ENCODE results near the gene GNG12. TPM values are rescaled to one million over a fixed set of nuclear protein-coding genes. Genes with fewer than 3 reads are reported as not detected.
A peak's percentile ranks its signal among the peaks of the same experiment; 100 is the strongest.

Gene GNG12
- total and polyA plus RNA-seq, 9 of the 15 experiments (the other 6 are each of a cell fraction or from before 2014, with no cell fraction given) = 2.6 to 6.0 (median 4.1) TPM

DNA sequence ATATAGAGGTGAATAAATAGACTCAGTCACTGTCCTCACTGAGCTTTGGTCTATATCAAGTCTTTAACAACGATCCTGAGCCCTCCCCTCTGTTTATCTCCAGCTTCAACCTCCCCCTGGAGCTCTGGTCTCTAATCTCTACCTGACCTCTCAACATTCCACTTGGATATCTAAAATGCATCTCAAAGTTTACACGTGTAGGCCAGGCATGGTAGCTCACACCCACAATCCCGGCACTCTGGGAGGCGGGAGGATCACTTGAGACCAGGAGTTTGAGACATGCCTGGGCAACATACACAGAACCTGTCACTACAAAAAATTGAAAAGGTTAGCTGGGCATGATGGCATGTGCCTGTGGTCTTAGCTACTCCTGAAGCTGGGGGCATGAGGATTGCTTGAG lies 94.9 kb downstream of the GNG12 start:
- H3K4me3 ChIP-seq = no peak overlapping the region
- H3K27me3 ChIP-seq (ENCODE audit: control insufficient read depth in 2 of 2, insufficient read depth in 2 of 2, low read length in 2 of 2) = no peaks in the 10 kb centered on the region
- no peak overlapping the region for H2AFZ ChIP-seq (ENCODE audit: low read depth, low read length)
- CTCF ChIA-PET (ENCODE audit: low intra/inter-chr PET ratio) = no interaction called here
- no peak for DNase-seq (ENCODE audit: extremely low read depth in 1 of 4, low spot score in 3 of 4)
- H3K4me2 ChIP-seq (ENCODE audit: insufficient read depth, low read length) = peak overlapping the region; percentile 13; the same call in 1 of the 2 replicates
- intact Hi-C loops (cut with micrococcal nuclease) = no loop called here
- H3K27ac ChIP-seq (ENCODE audit: extremely low read depth, low read depth, low read length) = no peak overlapping the region
- BruUV-seq (replicated peaks) = no TSS peak
- peak overlapping the region in 1 of 2 experiments; percentile 32; a peak in 1 of 4 replicates for H3K9ac ChIP-seq (ENCODE audit: insufficient read depth in 1 of 2, low read depth in 2 of 2, low read length in 2 of 2)
- 6% methylated on average over 4 of the region's 4 CpGs for WGBS (ENCODE audit: insufficient coverage, low coverage, missing lambda C conversion rate)
- in situ Hi-C loops (cut with MboI) = loop anchor here (5.0 kb wide), 1 partner anchor 41 kb away; no protein-coding TSS in a partner anchor
- POLR2A ChIA-PET = interaction anchor here (1.0 kb wide), 1 partner anchor 16 kb away, joined by 3 read pairs; no protein-coding TSS in a partner anchor
- no peaks in the 10 kb centered on the region for H3K36me3 ChIP-seq (ENCODE audit: control insufficient read depth, insufficient read depth, low read length)
- H4K20me1 ChIP-seq (replicated peaks; ENCODE audit: control insufficient read depth, insufficient read depth, low read length) = no peaks in the 10 kb centered on the region
- no peaks in the 10 kb centered on the region for H3K9me1 ChIP-seq (ENCODE audit: control insufficient read depth, insufficient read depth, low read length)
- no peaks in the 10 kb centered on the region for H3K79me2 ChIP-seq (ENCODE audit: control insufficient read depth, insufficient read depth, low read length)
- peaks cover 27 to 51% of the 10 kb centered on the region in 2 experiments for H3K4me1 ChIP-seq (replicated peaks in 1 of 2; ENCODE audit: control insufficient read depth in 2 of 2, insufficient read depth in 2 of 2, low read length in 2 of 2)
- no peaks in the 10 kb centered on the region for H3K9me3 ChIP-seq (replicated peaks; ENCODE audit: control insufficient read depth, insufficient read depth, low read depth, low read length)
- ATAC-seq = no peak
- FAIRE-seq = peak; percentile 19
- TF ChIP-seq, protein P1, sequence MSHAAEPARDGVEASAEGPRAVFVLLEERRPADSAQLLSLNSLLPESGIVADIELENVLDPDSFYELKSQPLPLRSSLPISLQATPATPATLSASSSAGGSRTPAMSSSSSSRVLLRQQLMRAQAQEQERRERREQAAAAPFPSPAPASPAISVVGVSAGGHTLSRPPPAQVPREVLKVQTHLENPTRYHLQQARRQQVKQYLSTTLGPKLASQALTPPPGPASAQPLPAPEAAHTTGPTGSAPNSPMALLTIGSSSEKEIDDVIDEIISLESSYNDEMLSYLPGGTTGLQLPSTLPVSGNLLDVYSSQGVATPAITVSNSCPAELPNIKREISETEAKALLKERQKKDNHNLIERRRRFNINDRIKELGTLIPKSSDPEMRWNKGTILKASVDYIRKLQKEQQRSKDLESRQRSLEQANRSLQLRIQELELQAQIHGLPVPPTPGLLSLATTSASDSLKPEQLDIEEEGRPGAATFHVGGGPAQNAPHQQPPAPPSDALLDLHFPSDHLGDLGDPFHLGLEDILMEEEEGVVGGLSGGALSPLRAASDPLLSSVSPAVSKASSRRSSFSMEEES (CRISPR knock-in tag; IDR thresholded peaks at IDR 0.05) = no peak
- TF ChIP-seq ETV6 (IDR thresholded peaks at IDR 0.05; ENCODE audit: borderline replicate concordance in 1 of 2, low read depth in 2 of 2, low read length in 1 of 2) (no peak), ETV6 (CRISPR knock-in tag; IDR thresholded peaks at IDR 0.05; ENCODE audit: borderline replicate concordance) (no peak), CBFA2T2 (conservative IDR thresholded peaks at IDR 0.05) (0 out of 2 replicates have a peak, but pooled peaks have one; percentile 17), TEAD4 (IDR thresholded peaks at IDR 0.05; ENCODE audit: low read length) (peak; percentile 50; the same call in 1 of the 2 replicates), TEAD4 (CRISPR knock-in tag; IDR thresholded peaks at IDR 0.05; ENCODE audit: borderline replicate concordance) (no peak), ARID1B (IDR thresholded peaks at IDR 0.05) (0 out of 2 replicates have a peak, but pooled peaks have one; percentile 15), SIN3A (IDR thresholded peaks at IDR 0.05; ENCODE audit: borderline replicate concordance in 2 of 2, control insufficient read depth in 1 of 2, low read depth in 2 of 2, low read length in 2 of 2) (no peak), CBFA2T3 (IDR thresholded peaks at IDR 0.05) (peak; percentile 65), RCOR1 (IDR thresholded peaks at IDR 0.05; ENCODE audit: borderline replicate concordance in 1 of 2, low read depth in 2 of 2, low read length in 2 of 2) (peak in 1 of 2 experiments; percentile 34; a peak in 1 of 4 replicates), HDGF (IDR thresholded peaks at IDR 0.05) (no peak), SNAPC5 (CRISPR knock-in tag; IDR thresholded peaks at IDR 0.05) (no peak), TFAM (CRISPR knock-in tag; conservative IDR thresholded peaks at IDR 0.05) (no peak), HDAC3 (IDR thresholded peaks at IDR 0.05; ENCODE audit: borderline replicate concordance, partially characterized antibody) (no peak), ZNF507 (tag; conservative IDR thresholded peaks at IDR 0.05) (no peak), SMARCC2 (IDR thresholded peaks at IDR 0.05; ENCODE audit: low read depth) (no peak), IRF9 (tag; IDR thresholded peaks at IDR 0.05) (no peak), CHD4 (IDR thresholded peaks at IDR 0.05; ENCODE audit: insufficient read depth, insufficient replicate concordance, low read depth, low read length, poor library complexity, severe bottlenecking) (no peak)
- TF ChIP-seq, protein P2, sequence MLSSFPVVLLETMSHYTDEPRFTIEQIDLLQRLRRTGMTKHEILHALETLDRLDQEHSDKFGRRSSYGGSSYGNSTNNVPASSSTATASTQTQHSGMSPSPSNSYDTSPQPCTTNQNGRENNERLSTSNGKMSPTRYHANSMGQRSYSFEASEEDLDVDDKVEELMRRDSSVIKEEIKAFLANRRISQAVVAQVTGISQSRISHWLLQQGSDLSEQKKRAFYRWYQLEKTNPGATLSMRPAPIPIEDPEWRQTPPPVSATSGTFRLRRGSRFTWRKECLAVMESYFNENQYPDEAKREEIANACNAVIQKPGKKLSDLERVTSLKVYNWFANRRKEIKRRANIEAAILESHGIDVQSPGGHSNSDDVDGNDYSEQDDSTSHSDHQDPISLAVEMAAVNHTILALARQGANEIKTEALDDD (IDR thresholded peaks at IDR 0.05) = 0 out of 2 replicates have a peak, but pooled peaks have one; percentile 27

Measured in K562 (cell line).